OCI-LY1 (cell line): ENCODE data around the gene ITGB3.

Experiments used
- H2AFZ ChIP-seq: fragments of 200-600 bp; sonication (generic), shearing (Covaris generic); 2 replicates; pipeline ENCODE4 v1.6.0; 2014; ENCODE audit warnings: antibody characterized with exemption, mild to moderate bottlenecking, low read length
- H3F3A ChIP-seq: fragments of 200-600 bp; sonication (generic), shearing (Covaris generic); 2 replicates; pipeline ENCODE4 v1.6.0; 2014; ENCODE audit warnings: mild to moderate bottlenecking, antibody characterized with exemption, low read length, moderate library complexity; ENCODE audit not compliant: insufficient read depth
- H3K27ac ChIP-seq: fragments of 200-600 bp; sonication (generic); 2 replicates; pipeline ENCODE4 v1.5.1; 2014; ENCODE audit warnings: low read length, mixed run types, mild to moderate bottlenecking, low read depth; ENCODE audit not compliant: poor library complexity, severe bottlenecking
- H3K27me3 ChIP-seq: fragments of 200-600 bp; sonication (generic); 2 replicates; pipeline ENCODE4 v1.6.0; 2014; ENCODE audit warnings: antibody characterized with exemption, mild to moderate bottlenecking, low read length, moderate library complexity; ENCODE audit not compliant: insufficient read depth
- H3K36me3 ChIP-seq: fragments of 200-600 bp; sonication (generic); 2 replicates; pipeline ENCODE4 v1.6.1; 2014; ENCODE audit warnings: mild to moderate bottlenecking, antibody characterized with exemption, low read length, moderate library complexity, mixed read lengths; ENCODE audit not compliant: insufficient read depth
- H3K4me1 ChIP-seq: fragments of 200-600 bp; sonication (generic); 2 replicates; pipeline ENCODE4 v1.5.1; 2014; ENCODE audit warnings: mild to moderate bottlenecking, low read length, moderate library complexity; ENCODE audit not compliant: insufficient read depth, severe bottlenecking
- H3K4me2 ChIP-seq: fragments of 200-600 bp; sonication (generic), shearing (Covaris generic); 2 replicates; pipeline ENCODE4 v1.6.1; 2014; ENCODE audit warnings: low read length
- H3K4me3 ChIP-seq: fragments of 200-600 bp; sonication (generic); 2 replicates; pipeline ENCODE4 v1.5.1; 2014; ENCODE audit warnings: low read length, low read depth, mild to moderate bottlenecking, mixed read lengths; ENCODE audit not compliant: poor library complexity, severe bottlenecking
- H3K79me2 ChIP-seq: fragments of 200-600 bp; shearing (Covaris generic); 2 replicates; pipeline ENCODE4 v1.6.1; 2016; ENCODE audit warnings: mixed run types, low read length, mixed read lengths; ENCODE audit not compliant: insufficient read depth
- H3K9ac ChIP-seq: fragments of 200-600 bp; sonication (generic), shearing (Covaris generic); 2 replicates; pipeline ENCODE4 v1.6.1; 2014; ENCODE audit warnings: mild to moderate bottlenecking, low read length, mixed read lengths
- H3K9me2 ChIP-seq: fragments of 200-600 bp; sonication (generic), shearing (Covaris generic); 2 replicates; pipeline ENCODE4 v1.6.1; 2014; ENCODE audit warnings: low read depth, mild to moderate bottlenecking, low read length, mixed read lengths
- H3K9me3 ChIP-seq: fragments of 200-600 bp; shearing (Covaris generic); 2 replicates; pipeline ENCODE4 v1.6.1; 2014; ENCODE audit warnings: low read length, mixed read lengths
- H4K20me1 ChIP-seq: fragments of 200-600 bp; sonication (generic), shearing (Covaris generic); 2 replicates; pipeline ENCODE4 v1.6.0; 2016; ENCODE audit warnings: mild to moderate bottlenecking, low read length; ENCODE audit not compliant: insufficient read depth
- CTCF ChIP-seq: fragments of 200-600 bp; sonication (generic), shearing (Covaris generic); IDR thresholded peaks from 2 replicates; pipeline ENCODE4 v1.5.1; 2017; ENCODE audit warnings: mild to moderate bottlenecking, antibody characterized with exemption, low read length, moderate library complexity, mixed read lengths
- EZH2 ChIP-seq: fragments of 200-600 bp; sonication (generic), shearing (Covaris generic); IDR thresholded peaks from 2 replicates; pipeline ENCODE4 v1.8.0; 2017; ENCODE audit warnings: borderline replicate concordance, mixed run types, mild to moderate bottlenecking, antibody characterized with exemption, low read length, moderate library complexity, mixed read lengths

Gene ITGB3

GRCh38 chr17:47238321-47239010 is 15.2 kb upstream of the ITGB3 start:
- Histone ChIP-seq H3K4me3 (no peak overlapping the region), H3K9me2 (no peaks in the 10 kb centered on the region), H2AFZ (no peak overlapping the region), H3K9me3 (peaks cover 7% of the 10 kb centered on the region), H3K4me1 (peaks cover 17% of the 10 kb centered on the region), H3K36me3 (no peaks in the 10 kb centered on the region), H3K27me3 (no peaks in the 10 kb centered on the region), H4K20me1 (no peaks in the 10 kb centered on the region), H3F3A (no peaks in the 10 kb centered on the region), H3K79me2 (no peaks in the 10 kb centered on the region), H3K4me2 (no peak overlapping the region), H3K27ac (no peak overlapping the region), H3K9ac (no peak overlapping the region)
- no peak for TF ChIP-seq EZH2
- TF ChIP-seq CTCF, result no peak

GRCh38 chr17:47239619-47239966 is 14.0 kb upstream of the ITGB3 start:
- H3K4me1 ChIP-seq, result peaks cover 28% of the 10 kb centered on the region
- H3K9ac ChIP-seq, result no peak overlapping the region
- H3K4me3 ChIP-seq, result no peak overlapping the region
- peaks cover 7% of the 10 kb centered on the region for H3K9me3 ChIP-seq
- H3K27ac ChIP-seq, result peak overlapping the region; percentile 56
- no peaks in the 10 kb centered on the region for H3K9me2 ChIP-seq
- TF ChIP-seq EZH2 (no peak), CTCF (no peak)
- H4K20me1 ChIP-seq, result no peaks in the 10 kb centered on the region
- no peaks in the 10 kb centered on the region for H3K27me3 ChIP-seq
- no peak overlapping the region for H2AFZ ChIP-seq
- H3K36me3 ChIP-seq, result no peaks in the 10 kb centered on the region
- H3K4me2 ChIP-seq, result peak overlapping the region; percentile 25; the same call in 1 of the 2 replicates
- no peaks in the 10 kb centered on the region for H3F3A ChIP-seq
- no peaks in the 10 kb centered on the region for H3K79me2 ChIP-seq

GRCh38 chr17:47239967-47240651 is 13.5 kb upstream of the ITGB3 start:
- Histone ChIP-seq H3F3A (no peaks in the 10 kb centered on the region), H3K9me3 (peaks cover 7% of the 10 kb centered on the region), H3K27me3 (no peaks in the 10 kb centered on the region), H3K9ac (no peak overlapping the region), H3K4me1 (peaks cover 34% of the 10 kb centered on the region), H3K9me2 (no peaks in the 10 kb centered on the region), H3K27ac (peak overlapping the region; percentile 56), H3K4me3 (no peak overlapping the region), H2AFZ (no peak overlapping the region), H3K4me2 (peak overlapping the region; percentile 25; the same call in 1 of the 2 replicates), H4K20me1 (no peaks in the 10 kb centered on the region), H3K36me3 (no peaks in the 10 kb centered on the region), H3K79me2 (no peaks in the 10 kb centered on the region)
- TF ChIP-seq EZH2 (no peak), CTCF (no peak)
